Pancreas (tissue), 10 donors: ENCODE results near the gene CTSH. TPM values are rescaled to one million over a fixed set of nuclear protein-coding genes. Genes with fewer than 3 reads are reported as not detected.

Experiments
- ATAC-seq, 4 donors: fragments of 200-7000 bp; cut with Tn5 transposase; one replicate each; pipeline versions ENCODE4 v1.8.0 to v1.9.1; 2020; ENCODE audit warnings: mild to moderate bottlenecking in 4 of 4, moderate library complexity in 4 of 4
- DNase-seq, 6 donors: peaks; one replicate each; pipeline ENCODE4 v3.0.0-alpha.2; 2020
- FAIRE-seq: peaks from 2 replicates; lab custom pipeline; 2012; peaks lifted over from hg19 to GRCh38; lab: Jason Lieb, UNC
- H3K27ac ChIP-seq, 4 donors: fragments of 200-600 bp; sonication (generic); 1 replicate in 3 of 4; 2 replicates in 1 of 4; pipeline versions ENCODE4 v1.5.0 to v1.8.0; 2020
- H3K27me3 ChIP-seq, 4 donors: fragments of 200-600 bp; one replicate each; pipeline ENCODE4 v1.8.0; 2021
- H3K36me3 ChIP-seq, 3 donors: fragments of 200-600 bp; sonication (generic) in 1 of 3; one replicate each; pipeline versions ENCODE4 v1.5.0 to v1.8.0; 2020 to 2021
- H3K4me1 ChIP-seq, 3 donors: fragments of 200-600 bp; one replicate each; pipeline ENCODE4 v1.8.0; 2021
- H3K4me3 ChIP-seq, 4 donors: fragments of 200-600 bp; sonication (generic) in 2 of 4; one replicate each; pipeline versions ENCODE4 v1.5.0 to v1.8.0; 2020 to 2021
- H3K9me3 ChIP-seq, 4 donors: fragments of 200-600 bp; one replicate each; pipeline ENCODE4 v1.8.0; 2021
- WGBS, 2 donors: extraction: QIAGEN DNeasy Blood & Tissue Kit; methylation state at CpG; one replicate each; pipeline ENCODE4 v1.1.7; 2013; 5-methylcytosine and 5-hydroxymethylcytosine counted together
- intact Hi-C, 3 donors: fragments of 100-400 bp; cut with DNase I; formaldehyde crosslinking; loops; one replicate each; pipeline versions ENCODE4 v1.11.1 to v1.14.2; 2022
- polyA plus RNA-seq, 2 donors: library from polyadenylated mRNA; stranded (reverse); fragments of 200-250 nt; gene quantifications; one replicate each; pipeline ENCODE4 v1.2.3, GENCODE V29; 2013
- total RNA-seq, 6 donors: library from RNA; stranded (reverse); fragmentation: NEBNext Ultra II Directional in 4 of 6; extraction: Animal tissue kit (Norgen Biotek cat#: 25700) in 4 of 6; gene quantifications; one replicate each; pipeline versions ENCODE4 v1.2.1 to v1.2.4, GENCODE V29; 2021 to 2023
- TF ChIP-seq, protein P1 (sequence below), 4 donors: fragments of 200-600 bp; sonication (generic) in 3 of 4; IDR thresholded peaks; one replicate each; pipeline versions ENCODE4 v1.5.0 to v1.8.0; 2021; ENCODE audit warnings: antibody characterized with exemption in 4 of 4
- donor health status: healthy with polysubstance abuse.
- donor health status: DM: no; HTN: no; CAD: no; lungs with moderate emphysema.
- donor health status: DM: no; HTN: no; CAD: no.
- donor health status: control.
- donor health status: control.
- donor health status: Bipolar disorder and iron deficiency.
- donor health status: DM: yes; HTN: yes; CAD: no.
- donor health status: DM: no; HTN: no; CAD: no.
- donor health status: DM: no; HTN: no; CAD: no.
- donor health status: DM: yes; HTN: yes; CAD: no.

CTSH gene
- total and polyA plus RNA-seq, 8 donors, result 24.3 to 196 (median 77.0) TPM

GRCh38 chr15:78893538-78893937, 51.3 kb downstream of the CTSH start:
- no peak for ATAC-seq
- WGBS, 2 donors, result 82 to 90% methylated on average over 2 of the region's 2 CpGs
- Histone ChIP-seq H3K27ac (no peak overlapping the region), H3K9me3 (no peaks in the 10 kb centered on the region), H3K4me3 (no peak overlapping the region), H3K4me1 (no peaks in the 10 kb centered on the region), H3K36me3 (peaks cover 5 to 82% (median 29%) of the 10 kb centered on the region in 3 donors), H3K27me3 (no peaks in the 10 kb centered on the region)
- no peak for FAIRE-seq
- DNase-seq, result no peak
- intact Hi-C loops, result no loop called here
- TF ChIP-seq, protein P1, sequence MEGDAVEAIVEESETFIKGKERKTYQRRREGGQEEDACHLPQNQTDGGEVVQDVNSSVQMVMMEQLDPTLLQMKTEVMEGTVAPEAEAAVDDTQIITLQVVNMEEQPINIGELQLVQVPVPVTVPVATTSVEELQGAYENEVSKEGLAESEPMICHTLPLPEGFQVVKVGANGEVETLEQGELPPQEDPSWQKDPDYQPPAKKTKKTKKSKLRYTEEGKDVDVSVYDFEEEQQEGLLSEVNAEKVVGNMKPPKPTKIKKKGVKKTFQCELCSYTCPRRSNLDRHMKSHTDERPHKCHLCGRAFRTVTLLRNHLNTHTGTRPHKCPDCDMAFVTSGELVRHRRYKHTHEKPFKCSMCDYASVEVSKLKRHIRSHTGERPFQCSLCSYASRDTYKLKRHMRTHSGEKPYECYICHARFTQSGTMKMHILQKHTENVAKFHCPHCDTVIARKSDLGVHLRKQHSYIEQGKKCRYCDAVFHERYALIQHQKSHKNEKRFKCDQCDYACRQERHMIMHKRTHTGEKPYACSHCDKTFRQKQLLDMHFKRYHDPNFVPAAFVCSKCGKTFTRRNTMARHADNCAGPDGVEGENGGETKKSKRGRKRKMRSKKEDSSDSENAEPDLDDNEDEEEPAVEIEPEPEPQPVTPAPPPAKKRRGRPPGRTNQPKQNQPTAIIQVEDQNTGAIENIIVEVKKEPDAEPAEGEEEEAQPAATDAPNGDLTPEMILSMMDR (IDR thresholded peaks at IDR 0.05), result no peak

DNA sequence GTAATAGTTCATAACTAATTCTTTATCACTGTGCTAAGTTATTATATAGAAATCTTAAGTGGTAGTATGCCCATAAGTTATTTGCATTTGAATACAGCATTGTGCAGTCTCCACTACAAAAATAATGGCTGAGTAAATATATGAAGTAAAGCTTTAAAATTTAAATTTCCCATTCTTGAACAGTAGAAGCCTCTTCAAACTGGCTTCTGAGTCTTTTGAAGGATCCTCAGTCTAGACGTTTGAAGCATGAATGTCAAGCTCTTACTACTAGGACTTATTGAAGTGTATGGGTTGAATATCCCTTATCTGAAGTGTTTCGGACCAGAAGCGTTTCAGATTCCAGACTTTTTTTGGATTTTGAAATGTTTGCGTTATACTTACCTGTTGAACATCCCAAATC, 55.8 kb downstream of the CTSH start:
- TF ChIP-seq, protein P1 (IDR thresholded peaks at IDR 0.05), result no peak
- ATAC-seq, result no peak
- no peak for DNase-seq
- Histone ChIP-seq H3K27ac (no peak overlapping the region), H3K4me1 (peaks cover 0 to 8% (median 0%) of the 10 kb centered on the region in 3 donors), H3K36me3 (peaks cover 10 to 75% (median 30%) of the 10 kb centered on the region in 3 donors), H3K4me3 (no peak overlapping the region), H3K27me3 (no peaks in the 10 kb centered on the region), H3K9me3 (no peaks in the 10 kb centered on the region)
- 84 to 86% methylated on average over 4 of the region's 4 CpGs for WGBS, 2 donors
- FAIRE-seq, result no peak
- intact Hi-C loops, result no loop called here

DNA sequence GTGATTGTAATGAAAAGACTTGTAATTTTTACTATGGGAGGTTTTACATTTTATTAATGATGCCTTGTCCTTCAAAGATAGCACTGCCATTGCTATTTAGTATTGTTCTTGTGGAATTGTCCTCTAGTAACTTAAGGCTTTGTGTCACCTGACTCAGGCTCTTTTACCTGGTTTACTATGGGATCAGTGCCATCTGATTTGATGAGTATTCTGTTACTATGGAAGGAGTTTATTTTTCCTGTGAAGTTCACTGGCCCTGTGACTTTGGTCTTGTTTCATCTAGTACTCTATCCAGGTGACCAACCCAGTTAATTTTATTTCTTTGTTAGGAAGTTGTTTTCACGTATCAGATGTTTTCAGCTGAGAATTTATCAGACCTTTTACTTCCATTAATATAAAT, 63.2 kb downstream of the CTSH start:
- Histone ChIP-seq H3K4me3 (no peak overlapping the region), H3K4me1 (peaks cover 19 to 51% (median 37%) of the 10 kb centered on the region in 3 donors), H3K27ac (no peak overlapping the region), H3K36me3 (peaks cover 0 to 9% (median 5%) of the 10 kb centered on the region in 3 donors), H3K27me3 (no peaks in the 10 kb centered on the region), H3K9me3 (no peaks in the 10 kb centered on the region)
- TF ChIP-seq, protein P1 (IDR thresholded peaks at IDR 0.05), result no peak
- DNase-seq (no peak), FAIRE-seq (no peak), ATAC-seq (peak in 2 of 4 donors; percentile 20 to 25)
- intact Hi-C loops, result no loop called here
- 79 to 80% methylated on average over 1 of the region's 1 CpG for WGBS, 2 donors

GRCh38 chr15:78880813-78881212, 64.0 kb downstream of the CTSH start:
- DNase-seq (no peak), FAIRE-seq (no peak), ATAC-seq (no peak)
- H3K4me3 ChIP-seq, result no peak overlapping the region
- peaks cover 19 to 52% (median 37%) of the 10 kb centered on the region in 3 donors for H3K4me1 ChIP-seq
- no peak overlapping the region for H3K27ac ChIP-seq
- WGBS, 2 donors, result 84 to 93% methylated on average over 1 of the region's 1 CpG
- H3K9me3 ChIP-seq, result no peaks in the 10 kb centered on the region
- H3K27me3 ChIP-seq, result no peaks in the 10 kb centered on the region
- no peaks in the 10 kb centered on the region for H3K36me3 ChIP-seq
- TF ChIP-seq, protein P1 (IDR thresholded peaks at IDR 0.05), result no peak
- intact Hi-C loops, result no loop called here

- intact Hi-C loops, result no loop called here
- H3K4me1 ChIP-seq, result peaks cover 19 to 52% (median 37%) of the 10 kb centered on the region in 3 donors
- no peak overlapping the region for H3K4me3 ChIP-seq
- TF ChIP-seq, protein P1 (IDR thresholded peaks at IDR 0.05), result no peak
- H3K27ac ChIP-seq, result no peak overlapping the region
- ATAC-seq, result no peak
- H3K9me3 ChIP-seq, result no peaks in the 10 kb centered on the region
- no peaks in the 10 kb centered on the region for H3K27me3 ChIP-seq
- H3K36me3 ChIP-seq, result no peaks in the 10 kb centered on the region
- no peak for DNase-seq
- no peak for FAIRE-seq
Observed at GRCh38 chr15:78880242-78880533, 64.7 kb downstream of the CTSH start.
